ENCODE results near the gene ANO1.

ANO1 gene

DNA sequence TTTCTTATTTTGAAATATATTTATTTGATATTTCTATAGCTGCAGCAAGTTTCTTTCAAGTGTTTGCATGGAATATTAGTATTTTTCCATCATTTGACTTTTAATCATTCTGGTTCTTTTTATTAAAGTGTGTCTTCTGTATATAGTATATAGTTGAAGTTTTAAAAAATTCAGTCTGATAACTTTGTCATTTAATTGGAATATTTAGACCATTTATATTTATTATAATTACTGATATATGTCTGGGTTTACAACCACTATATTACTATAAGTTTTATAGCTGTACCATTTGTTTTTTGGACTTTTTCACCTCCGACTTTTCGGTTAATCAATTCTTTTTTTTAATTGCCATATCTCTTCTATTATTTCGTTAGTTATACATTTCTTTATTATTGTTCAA is 22.7 kb upstream of the ANO1 start:
- TF ChIP-seq EZH2phosphoT487 (IDR thresholded peaks at IDR 0.05; ENCODE audit: low read depth): no peak
- TF ChIP-seq, protein P1, sequence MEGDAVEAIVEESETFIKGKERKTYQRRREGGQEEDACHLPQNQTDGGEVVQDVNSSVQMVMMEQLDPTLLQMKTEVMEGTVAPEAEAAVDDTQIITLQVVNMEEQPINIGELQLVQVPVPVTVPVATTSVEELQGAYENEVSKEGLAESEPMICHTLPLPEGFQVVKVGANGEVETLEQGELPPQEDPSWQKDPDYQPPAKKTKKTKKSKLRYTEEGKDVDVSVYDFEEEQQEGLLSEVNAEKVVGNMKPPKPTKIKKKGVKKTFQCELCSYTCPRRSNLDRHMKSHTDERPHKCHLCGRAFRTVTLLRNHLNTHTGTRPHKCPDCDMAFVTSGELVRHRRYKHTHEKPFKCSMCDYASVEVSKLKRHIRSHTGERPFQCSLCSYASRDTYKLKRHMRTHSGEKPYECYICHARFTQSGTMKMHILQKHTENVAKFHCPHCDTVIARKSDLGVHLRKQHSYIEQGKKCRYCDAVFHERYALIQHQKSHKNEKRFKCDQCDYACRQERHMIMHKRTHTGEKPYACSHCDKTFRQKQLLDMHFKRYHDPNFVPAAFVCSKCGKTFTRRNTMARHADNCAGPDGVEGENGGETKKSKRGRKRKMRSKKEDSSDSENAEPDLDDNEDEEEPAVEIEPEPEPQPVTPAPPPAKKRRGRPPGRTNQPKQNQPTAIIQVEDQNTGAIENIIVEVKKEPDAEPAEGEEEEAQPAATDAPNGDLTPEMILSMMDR (IDR thresholded peaks at IDR 0.05; ENCODE audit: low read depth, low read length): no peak
- H3K4me1 ChIP-seq (ENCODE audit: low read length): no peaks in the 10 kb centered on the region
- H3K79me2 ChIP-seq (ENCODE audit: low read length): no peaks in the 10 kb centered on the region
- H3K4me2 ChIP-seq (ENCODE audit: low read length): no peak overlapping the region
- H3K27ac ChIP-seq (ENCODE audit: low read length): no peak overlapping the region
- H3K9ac ChIP-seq (ENCODE audit: low read length): no peak overlapping the region
- no peak overlapping the region for H2AFZ ChIP-seq (ENCODE audit: low read depth, low read length)
- H4K20me1 ChIP-seq (ENCODE audit: insufficient read depth, low read length): no peaks in the 10 kb centered on the region
- peaks cover 12% of the 10 kb centered on the region; the same call in 1 of the 2 replicates for H3K27me3 ChIP-seq (ENCODE audit: low read depth, low read length)
- no peaks in the 10 kb centered on the region for H3K36me3 ChIP-seq (replicated peaks; ENCODE audit: low read depth, low read length)
- H3K9me3 ChIP-seq (ENCODE audit: insufficient read depth, low read length): peaks cover 4% of the 10 kb centered on the region; the same call in 1 of the 2 replicates
- H3K4me3 ChIP-seq (ENCODE audit: low read length): no peak overlapping the region

DNA sequence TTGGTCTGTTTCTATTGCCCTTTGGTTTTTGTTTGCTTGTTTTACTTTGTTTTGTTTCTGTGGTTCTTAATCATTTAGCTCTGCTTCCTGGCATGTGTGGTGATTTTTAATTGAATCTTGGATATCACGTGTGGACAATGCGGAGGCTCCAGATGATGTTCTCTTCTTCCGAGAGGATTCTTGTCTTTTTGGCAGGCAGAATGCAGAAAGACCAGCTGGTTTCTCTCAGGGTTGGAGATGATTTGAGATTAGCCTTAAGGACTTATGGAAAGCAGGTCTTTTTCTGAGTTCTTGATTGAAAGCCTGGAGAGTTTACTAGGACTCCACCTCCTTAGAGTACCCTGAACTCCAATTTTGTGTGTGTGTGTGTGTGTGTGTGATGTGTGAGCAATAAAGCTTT is 21.0 kb upstream of the ANO1 start:
- peaks cover 4% of the 10 kb centered on the region; the same call in 1 of the 2 replicates for H3K9me3 ChIP-seq (ENCODE audit: insufficient read depth, low read length)
- no peak overlapping the region for H2AFZ ChIP-seq (ENCODE audit: low read depth, low read length)
- peaks cover 4% of the 10 kb centered on the region; the same call in 1 of the 2 replicates for H3K27me3 ChIP-seq (ENCODE audit: low read depth, low read length)
- no peak overlapping the region for H3K4me3 ChIP-seq (ENCODE audit: low read length)
- no peak overlapping the region for H3K27ac ChIP-seq (ENCODE audit: low read length)
- TF ChIP-seq, protein P1 (IDR thresholded peaks at IDR 0.05; ENCODE audit: low read depth, low read length): no peak
- no peak for TF ChIP-seq EZH2phosphoT487 (IDR thresholded peaks at IDR 0.05; ENCODE audit: low read depth)
- H3K4me2 ChIP-seq (ENCODE audit: low read length): no peak overlapping the region
- H3K36me3 ChIP-seq (replicated peaks; ENCODE audit: low read depth, low read length): no peaks in the 10 kb centered on the region
- no peaks in the 10 kb centered on the region for H3K4me1 ChIP-seq (ENCODE audit: low read length)
- no peak overlapping the region for H3K9ac ChIP-seq (ENCODE audit: low read length)
- no peaks in the 10 kb centered on the region for H4K20me1 ChIP-seq (ENCODE audit: insufficient read depth, low read length)
- H3K79me2 ChIP-seq (ENCODE audit: low read length): no peaks in the 10 kb centered on the region

DNA sequence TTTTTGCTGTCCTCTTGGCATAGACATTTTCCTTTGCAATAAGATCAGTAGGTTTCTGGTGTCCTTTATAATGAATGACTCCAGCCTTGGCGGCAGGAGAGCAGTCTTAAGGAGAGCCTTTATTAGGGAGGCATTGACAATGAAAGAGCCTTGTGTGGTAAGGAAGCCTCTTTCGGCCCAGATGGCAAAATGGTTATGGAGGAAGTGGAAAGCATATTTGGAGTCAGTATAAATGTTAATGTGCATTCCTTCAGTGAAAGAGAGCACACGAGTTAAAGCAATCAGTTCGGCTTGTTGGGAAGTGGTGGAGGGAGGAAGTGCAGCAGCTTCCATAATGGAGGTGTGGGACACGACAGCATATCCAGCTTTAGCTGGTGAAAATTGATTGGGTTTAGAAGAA is 18.1 kb upstream of the ANO1 start:
- Histone ChIP-seq H3K4me2 (ENCODE audit: low read length) (no peak overlapping the region), H4K20me1 (ENCODE audit: insufficient read depth, low read length) (no peaks in the 10 kb centered on the region), H3K27ac (ENCODE audit: low read length) (no peak overlapping the region), H3K27me3 (ENCODE audit: low read depth, low read length) (peaks cover 12% of the 10 kb centered on the region; the same call in 1 of the 2 replicates), H3K9ac (ENCODE audit: low read length) (no peak overlapping the region), H3K36me3 (replicated peaks; ENCODE audit: low read depth, low read length) (no peaks in the 10 kb centered on the region), H3K9me3 (ENCODE audit: insufficient read depth, low read length) (peaks cover 4% of the 10 kb centered on the region; the same call in 1 of the 2 replicates), H3K4me3 (ENCODE audit: low read length) (no peak overlapping the region), H2AFZ (ENCODE audit: low read depth, low read length) (no peak overlapping the region), H3K4me1 (ENCODE audit: low read length) (no peaks in the 10 kb centered on the region), H3K79me2 (ENCODE audit: low read length) (no peaks in the 10 kb centered on the region)
- TF ChIP-seq EZH2phosphoT487 (IDR thresholded peaks at IDR 0.05; ENCODE audit: low read depth): no peak
- TF ChIP-seq, protein P1 (IDR thresholded peaks at IDR 0.05; ENCODE audit: low read depth, low read length): no peak

DNA sequence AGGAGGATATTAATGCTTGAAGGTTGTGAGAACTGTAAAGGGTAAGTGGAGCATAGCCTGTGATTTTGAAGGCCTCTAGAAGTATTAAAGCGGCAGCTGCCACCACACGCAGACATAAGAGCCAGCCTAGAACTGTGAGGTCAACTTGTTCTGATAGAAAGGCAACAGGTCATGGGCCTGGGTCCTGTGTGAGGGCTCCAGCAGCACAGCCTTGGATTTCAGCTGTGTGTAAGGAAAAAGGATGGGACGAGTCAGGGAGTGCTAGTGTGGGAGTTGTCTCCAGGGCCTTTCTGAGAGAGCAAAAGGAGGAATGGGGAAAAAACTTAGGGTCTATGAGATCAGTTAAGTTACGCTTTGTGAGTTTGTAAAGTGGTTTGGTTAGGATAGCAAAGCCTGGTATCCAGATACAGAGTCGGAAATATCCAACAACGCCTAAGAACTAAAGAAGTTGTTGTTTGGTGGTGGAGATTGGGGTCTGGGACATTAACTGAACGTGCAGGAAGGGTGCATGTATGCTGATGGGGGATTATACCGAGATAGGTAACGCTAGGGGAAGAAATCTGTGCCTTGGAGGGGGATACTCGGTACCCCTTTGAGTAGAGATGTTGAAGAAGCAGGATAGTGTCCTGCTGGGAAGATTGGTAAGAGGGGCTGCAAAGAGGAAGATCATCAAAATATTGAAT is 17.4 kb upstream of the ANO1 start:
- no peak overlapping the region for H2AFZ ChIP-seq (ENCODE audit: low read depth, low read length)
- H3K79me2 ChIP-seq (ENCODE audit: low read length): no peaks in the 10 kb centered on the region
- H3K36me3 ChIP-seq (replicated peaks; ENCODE audit: low read depth, low read length): no peaks in the 10 kb centered on the region
- H3K9me3 ChIP-seq (ENCODE audit: insufficient read depth, low read length): peaks cover 4% of the 10 kb centered on the region; the same call in 1 of the 2 replicates
- H3K4me2 ChIP-seq (ENCODE audit: low read length): no peak overlapping the region
- H3K27me3 ChIP-seq (ENCODE audit: low read depth, low read length): peaks cover 14% of the 10 kb centered on the region; the same call in 1 of the 2 replicates
- H3K4me3 ChIP-seq (ENCODE audit: low read length): no peak overlapping the region
- no peak overlapping the region for H3K27ac ChIP-seq (ENCODE audit: low read length)
- no peak overlapping the region for H3K9ac ChIP-seq (ENCODE audit: low read length)
- no peak for TF ChIP-seq EZH2phosphoT487 (IDR thresholded peaks at IDR 0.05; ENCODE audit: low read depth)
- TF ChIP-seq, protein P1 (IDR thresholded peaks at IDR 0.05; ENCODE audit: low read depth, low read length): no peak
- no peaks in the 10 kb centered on the region for H4K20me1 ChIP-seq (ENCODE audit: insufficient read depth, low read length)
- H3K4me1 ChIP-seq (ENCODE audit: low read length): no peaks in the 10 kb centered on the region

All from OCI-LY3 (cell line).